GM19463 (cell line): ENCODE data around the gene DGUOK.
"Not testable (repeated sequence)": the region's sequence is repeated elsewhere in the genome, so short reads cannot be mapped to it uniquely, and the experiment has no call there.

ENCODE experiments used
- ATAC-seq: cut with Tn5 transposase; IDR thresholded peaks from one replicate; pipeline ENCODE4 v1.9.1; 2021; ENCODE audit warnings: mild to moderate bottlenecking, moderate library complexity; ENCODE audit not compliant: unreplicated experiment

Gene DGUOK

DNA sequence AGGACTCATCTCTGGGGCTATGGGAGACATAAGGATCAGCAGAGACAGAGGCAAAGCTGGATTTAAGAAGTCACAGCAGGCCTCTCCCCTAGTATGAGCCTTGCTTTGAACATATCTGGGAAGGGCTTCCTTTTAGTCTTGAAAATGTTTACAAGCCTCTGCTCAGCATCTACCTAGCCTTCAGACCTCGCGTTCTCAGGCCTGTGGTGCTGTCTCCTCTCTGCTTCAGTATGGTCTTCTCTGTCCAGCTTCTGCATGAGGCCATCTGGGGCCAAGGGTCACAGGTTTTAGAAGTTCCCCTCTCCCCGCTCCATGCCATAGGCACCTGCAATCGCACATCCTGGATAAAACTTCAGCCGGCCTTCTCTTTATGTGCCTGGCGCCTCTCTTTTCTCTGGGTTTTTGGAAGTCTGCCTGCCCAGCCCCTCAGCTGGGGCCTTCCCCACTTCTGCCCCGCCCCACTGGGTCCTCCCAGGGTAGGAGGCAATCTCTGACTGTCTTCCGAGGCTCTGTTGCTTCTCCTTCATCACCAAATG lies 26.8 kb upstream of the DGUOK start:
- no peak for ATAC-seq

DNA sequence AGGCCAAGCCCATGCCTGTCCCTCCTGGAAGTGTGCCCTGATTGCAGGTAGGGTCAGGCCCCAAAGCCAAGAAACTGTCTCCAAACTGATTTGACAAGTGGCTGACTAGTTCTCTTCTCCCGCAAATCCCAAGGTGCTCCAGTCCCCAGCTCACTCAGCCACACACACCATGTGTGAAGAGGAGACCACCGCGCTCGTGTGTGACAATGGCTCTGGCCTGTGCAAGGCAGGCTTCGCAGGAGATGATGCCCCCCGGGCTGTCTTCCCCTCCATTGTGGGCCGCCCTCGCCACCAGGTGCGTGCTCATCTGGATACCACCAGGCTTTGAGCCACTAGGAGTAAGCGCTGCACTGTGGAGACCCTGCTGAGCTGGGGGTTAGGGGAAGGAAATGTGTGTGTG lies 25.5 kb upstream of the DGUOK start:
- ATAC-seq = no peak

DNA sequence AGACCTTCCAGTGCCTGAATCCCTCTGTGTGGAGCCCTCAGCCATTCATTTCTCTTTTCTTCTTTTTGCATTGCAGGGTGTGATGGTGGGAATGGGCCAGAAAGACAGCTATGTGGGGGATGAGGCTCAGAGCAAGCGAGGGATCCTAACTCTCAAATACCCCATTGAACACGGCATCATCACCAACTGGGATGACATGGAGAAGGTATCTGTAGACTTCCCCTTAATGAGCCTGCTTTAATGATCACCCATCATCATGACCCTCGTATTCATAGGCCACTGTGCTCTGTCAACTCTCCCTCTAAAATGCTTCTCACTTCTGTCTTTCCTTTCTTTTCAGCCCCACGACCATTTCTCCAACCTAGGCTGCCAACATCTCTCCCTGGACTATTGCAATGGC lies 24.4 kb upstream of the DGUOK start:
- ATAC-seq = no peak

DNA sequence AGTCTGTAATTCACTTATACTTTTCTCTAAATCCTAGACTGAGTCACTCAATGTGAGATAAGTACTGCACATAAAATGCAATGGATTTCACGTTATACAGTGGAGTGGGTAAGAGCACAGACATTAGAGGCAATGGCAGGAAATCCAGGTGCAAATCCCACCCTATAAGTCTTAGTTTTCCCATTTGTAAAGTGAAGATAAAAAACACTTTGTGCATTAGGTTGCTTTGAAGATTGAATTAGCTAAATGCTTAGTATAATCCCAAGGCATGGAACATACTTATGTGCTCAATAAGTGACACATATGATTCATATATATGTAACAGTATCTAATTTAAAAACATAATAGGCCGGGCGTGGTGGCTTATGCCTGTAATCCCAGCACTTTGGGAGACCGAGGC lies 23.4 kb upstream of the DGUOK start:
- no peak for ATAC-seq

DNA sequence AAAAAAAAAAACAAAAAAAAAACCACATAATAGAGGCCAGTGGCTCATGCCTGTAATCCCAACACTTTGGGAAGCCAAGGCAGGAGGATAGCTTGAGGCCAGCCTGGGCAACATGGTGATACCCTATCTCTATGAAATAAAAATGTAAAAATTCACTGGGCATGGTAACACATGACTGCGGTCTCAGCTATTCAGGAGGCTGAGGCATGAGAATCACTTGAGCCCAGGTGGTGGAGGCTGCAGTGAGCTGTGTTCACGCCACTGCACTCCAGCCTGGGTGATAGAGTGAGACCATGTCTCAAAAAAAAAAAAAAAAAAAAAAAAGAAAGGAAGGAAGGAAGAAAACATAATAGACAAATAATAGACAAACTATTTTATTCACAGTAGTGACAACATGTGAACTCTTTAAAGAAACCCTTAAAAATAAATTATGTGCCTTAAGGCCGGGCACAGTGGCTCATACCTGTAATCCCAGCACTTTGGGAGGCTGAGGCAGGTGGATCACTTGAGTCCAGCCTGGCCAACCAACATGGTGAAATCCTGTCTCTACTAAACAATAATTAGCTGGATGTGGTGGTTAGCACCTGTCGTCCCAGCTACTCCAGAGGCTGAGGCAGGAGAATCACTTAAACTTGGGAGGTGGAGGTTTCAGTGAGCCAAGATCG lies 22.6 kb upstream of the DGUOK start:
- not testable (repeated sequence) for ATAC-seq

DNA sequence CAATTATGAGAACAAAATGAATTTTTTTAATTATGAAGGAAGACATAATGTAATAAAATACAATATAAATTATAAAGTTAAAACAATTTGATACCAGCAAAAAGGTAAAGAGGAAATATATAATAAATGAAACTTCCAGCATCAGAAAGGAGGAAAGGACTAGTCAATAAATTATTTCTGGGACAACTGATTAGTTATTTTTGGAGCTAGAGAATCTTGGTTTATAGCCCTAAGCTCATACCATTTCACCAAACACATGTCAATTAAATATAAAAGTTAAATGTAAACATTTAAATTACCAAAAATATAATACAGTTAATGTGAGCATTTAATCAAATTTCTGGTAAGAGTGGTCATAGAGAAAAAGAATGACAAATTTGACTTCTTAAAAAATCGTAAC lies 21.7 kb upstream of the DGUOK start:
- no peak for ATAC-seq

DNA sequence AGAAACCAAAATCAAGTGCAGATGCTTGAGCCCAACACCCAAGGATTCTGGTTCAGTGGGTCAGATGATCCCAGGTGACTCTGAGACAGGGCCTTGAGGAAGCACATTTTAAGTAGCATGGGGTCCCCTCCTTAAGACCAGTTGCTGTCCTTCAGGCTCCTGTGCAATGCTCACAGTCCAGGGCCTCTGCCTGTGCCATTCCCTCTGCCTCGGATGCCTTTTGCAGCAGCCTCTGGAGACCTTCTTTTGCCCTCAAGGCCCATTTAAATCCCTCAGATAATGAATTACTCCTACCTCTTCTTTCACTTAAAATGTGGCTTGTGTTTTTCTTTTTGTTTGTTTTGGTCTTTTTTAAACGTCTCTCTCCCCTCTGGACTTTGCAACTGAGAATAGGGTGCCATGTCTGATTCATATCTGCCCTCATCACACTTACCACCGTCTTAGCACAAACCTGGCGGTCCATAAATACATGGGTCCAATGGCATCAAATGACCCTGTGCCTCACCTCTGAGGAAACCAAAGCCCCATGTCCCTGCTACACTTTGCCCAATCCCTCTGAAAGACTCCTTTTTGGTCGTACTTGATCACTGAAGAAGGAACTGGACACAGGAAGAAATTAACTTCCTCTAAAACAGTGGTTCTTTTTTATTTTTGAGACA lies 19.7 kb upstream of the DGUOK start:
- ATAC-seq = no peak

DNA sequence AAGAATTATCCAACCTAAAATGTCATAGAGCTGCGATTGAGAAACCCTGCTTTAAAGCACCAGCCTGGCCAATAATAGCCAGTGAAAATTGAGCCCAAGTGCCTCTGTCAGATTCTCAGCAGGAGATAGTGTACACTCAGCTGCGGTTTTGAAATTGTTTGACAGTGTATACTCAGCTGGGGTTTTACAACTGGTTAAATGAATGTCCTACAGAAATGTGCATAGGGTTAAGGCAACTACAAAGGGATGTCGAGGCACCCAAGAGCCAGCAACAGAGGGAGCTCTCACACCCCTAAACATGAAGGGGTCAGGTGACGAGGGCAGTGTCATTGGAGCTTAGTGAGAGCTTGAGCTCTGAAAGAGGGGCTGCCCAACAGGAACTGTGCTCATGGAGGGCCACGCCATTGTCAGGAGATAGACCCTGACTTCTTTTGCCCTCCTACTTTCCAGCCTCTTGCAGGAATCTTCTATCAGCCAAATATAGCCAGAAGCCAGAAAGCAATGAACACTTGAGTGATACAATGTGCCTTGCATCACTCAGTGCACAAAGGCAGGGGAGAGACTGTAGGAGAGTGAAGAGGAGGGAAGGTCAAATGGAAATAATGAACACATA lies 18.7 kb upstream of the DGUOK start:
- peak; percentile 57 for ATAC-seq

DNA sequence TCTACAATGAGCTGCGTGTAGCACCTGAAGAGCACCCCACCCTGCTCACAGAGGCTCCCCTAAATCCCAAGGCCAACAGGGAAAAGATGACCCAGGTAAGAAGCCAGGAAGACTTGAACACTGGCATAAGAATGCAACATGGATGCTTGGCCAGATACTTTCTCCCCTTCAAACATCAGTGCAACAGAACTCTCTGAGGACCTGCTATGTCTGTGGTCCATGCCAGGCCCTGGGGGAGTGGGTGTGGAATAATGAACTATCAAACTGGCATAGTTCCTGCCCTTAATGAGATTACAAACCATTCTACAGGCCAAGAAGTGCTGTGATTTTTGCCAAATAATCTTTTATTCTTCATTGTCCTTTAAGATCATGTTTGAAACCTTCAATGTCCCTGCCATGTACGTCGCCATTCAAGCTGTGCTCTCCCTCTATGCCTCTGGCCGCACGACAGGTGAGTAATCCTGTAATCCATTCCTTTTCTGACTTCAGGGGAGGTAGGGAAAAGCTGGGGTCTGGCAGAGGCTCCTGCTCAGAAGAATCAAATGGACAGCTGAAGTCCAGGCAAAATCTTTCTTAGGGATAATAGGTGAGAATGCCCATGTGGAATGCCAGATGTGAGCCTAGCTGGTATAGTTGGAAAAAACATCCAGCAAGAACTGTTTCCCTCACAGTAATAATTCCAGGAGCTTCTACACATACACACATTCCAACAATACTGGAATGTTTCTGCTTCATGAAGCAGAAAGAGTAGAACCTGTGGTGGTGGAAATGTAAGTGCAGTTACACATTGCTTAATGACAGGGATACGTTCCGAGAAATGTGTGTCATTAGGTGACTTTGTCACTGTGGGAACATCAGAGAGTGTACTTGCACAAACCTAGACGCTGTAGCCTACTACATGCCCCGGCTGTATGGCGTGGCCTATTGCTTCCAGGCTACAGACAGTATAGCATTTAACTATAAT lies 17.7 kb upstream of the DGUOK start:
- no peak for ATAC-seq

DNA sequence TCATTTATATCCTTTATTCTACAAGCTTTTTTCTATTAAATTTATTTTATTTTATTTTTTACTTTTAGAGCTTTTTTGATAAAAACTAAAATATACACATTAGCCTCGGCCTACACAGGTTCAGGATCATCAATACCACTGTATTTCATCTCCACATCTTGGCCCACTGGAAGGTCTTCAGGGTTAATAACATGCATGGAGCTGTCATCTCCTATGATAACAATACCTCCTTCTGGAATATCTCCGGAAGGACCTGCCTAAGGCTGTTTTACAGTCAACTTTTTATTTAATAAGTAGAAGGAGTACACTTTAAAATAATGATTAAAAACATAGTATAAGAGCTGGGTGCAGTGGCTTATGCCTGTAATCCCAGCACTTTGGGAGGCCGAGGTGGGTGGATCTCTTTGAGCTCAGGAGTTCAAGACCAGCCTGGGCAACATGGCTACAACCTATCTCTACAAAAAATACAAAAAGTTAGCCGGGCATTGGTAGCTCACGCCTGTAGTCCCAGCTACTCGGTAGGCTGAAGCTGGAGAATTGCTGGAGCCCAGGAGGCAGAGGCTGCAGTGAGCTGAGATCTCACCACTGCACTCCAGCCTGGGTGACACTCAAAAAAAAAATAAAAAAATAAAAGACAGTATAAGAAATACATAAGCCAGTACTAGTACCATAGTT lies 15.7 kb upstream of the DGUOK start:
- ATAC-seq = no peak

DNA sequence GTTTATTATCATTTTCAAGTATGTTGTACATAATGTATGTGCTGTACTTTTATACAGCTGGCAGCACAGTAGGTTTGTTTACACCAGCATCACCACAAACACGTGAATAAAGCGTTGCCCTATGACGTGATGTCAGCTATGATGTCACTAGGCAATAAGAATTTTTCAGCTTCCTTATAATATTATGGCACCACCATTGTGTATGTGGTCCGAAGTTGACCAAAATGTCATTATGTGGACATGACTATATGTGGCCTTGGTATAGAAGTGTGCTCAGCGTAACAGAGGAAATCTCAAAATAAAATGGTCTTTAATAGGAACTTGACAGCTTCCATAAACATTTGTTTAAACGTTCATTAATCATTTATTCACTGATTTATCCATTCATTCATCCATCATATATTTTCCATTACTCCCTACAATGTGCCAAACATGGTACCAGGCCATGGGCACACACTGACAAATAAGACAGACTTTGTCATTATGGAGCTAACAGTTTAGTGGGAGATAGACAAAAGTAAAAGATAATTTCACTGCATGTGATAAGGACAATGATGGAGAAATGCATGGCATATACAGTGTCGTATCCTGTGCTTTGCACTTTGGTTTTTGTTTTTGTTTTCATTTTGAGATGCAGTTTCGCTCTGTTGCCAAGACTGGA lies 15.0 kb upstream of the DGUOK start:
- no peak for ATAC-seq

DNA sequence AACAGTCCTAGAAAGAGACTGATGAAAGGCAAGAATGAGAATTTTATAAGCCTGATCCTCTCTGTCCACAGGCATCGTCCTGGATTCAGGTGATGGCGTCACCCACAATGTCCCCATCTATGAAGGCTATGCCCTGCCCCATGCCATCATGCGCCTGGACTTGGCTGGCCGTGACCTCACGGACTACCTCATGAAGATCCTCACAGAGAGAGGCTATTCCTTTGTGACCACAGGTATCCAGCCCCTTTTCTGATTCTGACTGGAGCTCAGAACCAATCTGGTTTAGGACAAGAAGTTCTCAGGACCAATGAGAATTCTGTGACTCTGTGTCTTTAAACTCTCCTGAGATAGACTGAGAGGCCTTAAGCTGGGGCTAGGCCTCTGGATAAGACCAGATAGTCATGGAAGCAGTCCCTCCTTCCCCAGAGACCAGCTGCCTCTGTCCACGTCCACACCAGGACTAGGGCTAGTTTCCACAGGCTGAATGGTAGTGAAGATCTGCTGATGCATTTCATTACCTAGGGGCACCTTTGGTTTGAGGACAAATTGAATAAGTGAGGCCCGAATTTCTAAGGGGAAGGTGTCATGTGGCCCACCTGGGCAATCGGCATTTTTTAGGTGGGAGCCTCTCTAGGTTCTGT lies 13.1 kb upstream of the DGUOK start:
- ATAC-seq = no peak

DNA sequence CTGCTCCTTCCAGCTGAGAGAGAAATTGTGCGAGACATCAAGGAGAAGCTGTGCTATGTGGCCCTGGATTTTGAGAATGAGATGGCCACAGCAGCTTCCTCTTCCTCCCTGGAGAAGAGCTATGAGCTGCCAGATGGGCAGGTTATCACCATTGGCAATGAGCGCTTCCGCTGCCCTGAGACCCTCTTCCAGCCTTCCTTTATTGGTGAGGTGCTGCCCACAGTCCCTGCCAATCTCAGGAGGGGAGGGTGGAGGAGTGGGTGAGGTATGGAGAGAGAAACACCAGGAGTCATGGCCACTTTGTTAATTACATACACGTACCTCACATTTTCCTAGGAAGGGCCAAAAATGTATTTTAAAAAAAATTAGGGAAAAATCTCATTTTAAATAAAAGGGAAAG lies 12.0 kb upstream of the DGUOK start:
- ATAC-seq = no peak

DNA sequence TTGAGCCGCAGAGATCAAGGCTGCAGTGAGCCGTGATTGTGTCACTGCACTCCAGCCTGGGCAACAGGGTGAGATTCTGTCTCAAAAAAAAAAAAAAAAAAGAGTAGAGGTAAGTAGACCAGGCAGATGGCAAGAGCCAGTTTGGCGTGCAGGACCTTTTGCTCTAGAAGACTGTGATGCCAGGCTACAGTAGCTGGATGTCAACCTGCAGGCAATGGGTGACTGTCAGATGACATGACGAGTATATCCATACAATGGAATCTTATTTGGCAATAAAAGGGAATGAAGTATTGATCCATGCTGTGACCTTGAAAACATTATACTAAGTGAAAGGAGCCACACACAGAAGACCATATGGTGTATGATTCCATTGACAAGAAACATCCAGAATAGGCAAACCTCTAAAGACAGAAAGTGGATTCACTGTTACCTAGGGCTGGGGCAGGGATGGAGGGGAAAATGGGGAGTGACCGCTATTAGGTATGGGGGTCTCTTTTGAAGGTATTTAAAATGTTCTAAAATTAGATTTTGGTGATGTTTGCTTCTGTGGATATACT lies 11.2 kb upstream of the DGUOK start:
- no peak for ATAC-seq

DNA sequence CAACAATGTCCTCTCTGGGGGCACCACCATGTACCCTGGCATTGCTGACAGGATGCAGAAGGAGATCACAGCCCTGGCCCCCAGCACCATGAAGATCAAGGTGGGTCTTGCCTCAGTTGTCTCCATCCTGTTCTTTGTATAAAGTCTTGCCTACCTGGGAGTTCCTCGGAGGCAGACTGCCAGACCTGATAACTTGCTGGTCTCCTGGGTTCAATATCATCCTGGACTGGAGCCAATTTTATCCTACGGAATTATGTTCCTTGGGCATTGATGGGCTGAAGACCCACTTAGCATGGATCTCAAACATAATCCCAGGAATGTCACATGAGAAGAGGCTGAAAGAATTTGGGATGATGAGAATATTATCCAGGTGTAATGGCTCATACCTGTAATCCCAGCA lies 10.0 kb upstream of the DGUOK start:
- ATAC-seq = no peak

DNA sequence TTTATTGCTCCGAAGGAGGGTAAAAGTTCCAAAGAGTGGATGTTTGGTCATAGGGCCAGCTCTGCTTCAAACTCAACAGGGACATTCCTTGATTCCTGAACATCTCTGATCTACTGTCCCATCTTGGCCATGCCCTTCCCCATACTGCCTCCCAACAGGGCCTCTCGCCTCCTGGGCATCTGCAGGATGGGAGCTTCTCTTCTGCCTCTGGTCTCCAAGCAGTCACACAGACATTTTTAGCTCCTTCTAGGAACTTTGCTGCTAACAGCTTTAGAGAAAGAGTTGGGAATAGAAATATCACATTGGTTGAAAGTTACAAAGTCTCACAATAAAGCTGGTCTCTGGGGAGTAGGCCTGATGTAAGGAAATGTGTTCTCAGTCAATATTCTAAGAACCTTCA lies 9.4 kb upstream of the DGUOK start:
- ATAC-seq = no peak

DNA sequence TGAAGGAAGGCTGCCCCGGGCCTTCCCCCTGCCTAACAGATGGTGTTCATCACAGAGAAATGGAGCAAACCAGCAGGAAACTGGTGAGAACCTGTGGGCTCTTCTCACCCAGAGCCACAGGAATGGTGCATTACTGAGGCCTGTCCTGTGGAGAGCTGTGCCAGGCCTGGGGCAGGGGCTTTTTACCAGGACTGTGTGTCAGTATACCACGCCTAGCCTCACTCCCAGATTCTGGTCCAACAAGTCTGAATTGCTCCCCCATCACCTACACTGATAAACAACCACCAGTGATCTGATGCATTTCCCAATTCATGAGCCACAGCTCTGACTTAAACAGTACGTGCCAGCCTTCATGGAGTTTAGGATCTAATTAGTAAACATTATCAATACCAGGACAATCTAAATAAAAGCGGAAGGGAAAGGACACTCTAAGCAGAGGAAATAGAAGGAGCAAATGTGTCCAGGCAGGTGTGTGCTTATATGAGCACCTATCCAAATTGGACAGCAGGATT lies 8.9 kb upstream of the DGUOK start:
- ATAC-seq = no peak

DNA sequence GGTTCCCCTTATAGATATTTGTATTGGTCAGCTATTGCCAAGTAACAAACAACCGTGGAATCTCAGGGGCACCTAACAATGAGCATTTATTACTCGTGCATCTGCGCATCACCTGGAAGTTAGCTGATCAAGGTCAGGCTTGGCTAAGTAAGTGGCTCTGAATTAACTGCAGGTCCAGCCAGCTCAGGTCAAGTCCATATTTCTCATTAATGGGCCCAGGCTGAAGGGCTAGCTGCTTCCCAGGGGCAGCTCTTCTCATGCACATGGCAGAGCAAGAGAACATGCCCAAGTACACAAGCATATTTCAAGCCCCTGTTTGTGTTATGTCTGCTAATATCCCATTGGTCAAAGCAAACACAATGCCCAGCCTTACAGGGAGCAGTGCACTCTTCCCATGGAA lies 7.8 kb upstream of the DGUOK start:
- no peak for ATAC-seq

DNA sequence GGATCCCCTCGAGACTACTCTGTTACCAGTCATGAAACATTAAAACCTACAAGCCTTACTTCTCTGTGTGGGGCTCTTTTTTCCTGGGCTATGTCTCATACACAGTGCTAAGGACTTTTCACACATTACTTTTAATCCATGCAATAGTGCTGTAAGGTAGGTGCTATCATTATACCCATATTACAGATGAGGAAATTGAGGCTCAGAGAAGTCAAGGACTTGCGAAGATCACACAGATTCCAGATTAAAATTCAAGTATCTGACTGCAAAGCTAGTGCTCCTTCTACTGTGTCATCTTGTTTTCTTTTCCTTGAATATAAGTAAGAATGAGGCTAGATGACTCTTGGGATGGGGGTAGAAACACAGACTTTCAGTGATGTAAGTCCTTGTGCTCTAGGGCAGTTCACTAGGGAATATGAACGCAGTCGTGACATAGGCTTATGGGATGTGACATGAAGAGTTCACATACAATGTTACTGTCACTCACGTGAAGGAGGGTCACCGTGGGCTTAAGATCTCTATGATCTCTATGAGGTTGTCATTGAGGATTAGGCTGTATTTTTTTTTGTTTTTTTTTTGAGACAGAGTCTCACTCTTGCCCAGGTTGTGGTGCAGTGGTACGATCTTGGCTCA lies 7.0 kb upstream of the DGUOK start:
- no peak for ATAC-seq
